K562 (cell line): ENCODE results near the gene GRWD1. TPM values are rescaled to one million over a fixed set of nuclear protein-coding genes. Genes with fewer than 3 reads are reported as not detected.

Experiments
- ARID1B ChIP-seq: fragments of 450-650 bp; IDR thresholded peaks from 2 replicates; pipeline ENCODE4 v1.6.1; 2016; ENCODE audit warnings: antibody characterized with exemption, mild to moderate bottlenecking, inconsistent platforms
- CBFA2T3 ChIP-seq: fragments of 450-650 bp; IDR thresholded peaks from 2 replicates; pipeline ENCODE4 v1.6.1; 2017
- CEBPG ChIP-seq, 3 experiments: fragments of 200-800 bp in 1 of 3; sonication (Bioruptor generic) in 1 of 3; sonication (generic) in 1 of 3; formaldehyde crosslinking in 1 of 3; IDR thresholded peaks in 2 of 3; conservative IDR thresholded peaks in 1 of 3; 2 replicates each; pipeline versions ENCODE4 v1.6.1 to v1.8.0; 2016 to 2022; ENCODE audit warnings: missing compliant biosample characterization in 2 of 3, missing genetic modification characterization in 2 of 3, mild to moderate bottlenecking in 1 of 3, missing genetic modification reagents in 1 of 3
- CTCFL ChIP-seq: IDR thresholded peaks from 2 replicates; pipeline ENCODE4 v1.6.1; 2011; ENCODE audit warnings: borderline replicate concordance, low read depth, mild to moderate bottlenecking, moderate library complexity, low read length; ENCODE audit not compliant: insufficient read depth, poor library complexity, severe bottlenecking
- DACH1 ChIP-seq: fragments of 450-650 bp; IDR thresholded peaks from 2 replicates; pipeline ENCODE4 v1.6.1; 2018; ENCODE audit not compliant: partially characterized antibody
- GTF2F1 ChIP-seq: IDR thresholded peaks from 2 replicates; pipeline ENCODE4 v1.6.1; 2011; ENCODE audit warnings: low read depth, low read length, improper control_type of control experiment
- KAT7 ChIP-seq: sonication (generic); formaldehyde crosslinking; IDR thresholded peaks from 2 replicates; pipeline ENCODE4 v1.8.0; 2022; ENCODE audit warnings: missing genetic modification reagents, mild to moderate bottlenecking, borderline replicate concordance
- MYNN ChIP-seq, 2 experiments: sonication (generic); formaldehyde crosslinking in 1 of 2; IDR thresholded peaks; 2 replicates each; pipeline versions ENCODE4 v1.5.0 to v1.6.1; 2016 to 2020; ENCODE audit warnings: antibody characterized with exemption in 1 of 2, missing genetic modification reagents in 1 of 2
- REST ChIP-seq, 2 experiments: fragments of 450-650 bp; formaldehyde crosslinking in 1 of 2; IDR thresholded peaks; 2 replicates each; pipeline versions ENCODE4 v1.4.0 to v1.6.1; 2014 to 2020; ENCODE audit warnings: mild to moderate bottlenecking in 2 of 2, borderline replicate concordance in 1 of 2, low read depth in 1 of 2
- SLC30A9 ChIP-seq: fragments of 250-450 bp; sonication (Bioruptor Pico); IDR thresholded peaks from 2 replicates; pipeline ENCODE4 v1.8.0; 2022; ENCODE audit warnings: mild to moderate bottlenecking, moderate library complexity
- SP1 ChIP-seq: sonication (generic); formaldehyde crosslinking; IDR thresholded peaks from 2 replicates; pipeline ENCODE4 v1.8.1; 2022; ENCODE audit warnings: mild to moderate bottlenecking, missing genetic modification reagents
- TAF1 ChIP-seq: IDR thresholded peaks from 2 replicates; pipeline ENCODE4 v1.6.1; 2011; ENCODE audit warnings: mild to moderate bottlenecking, low read length, moderate library complexity; ENCODE audit not compliant: insufficient read depth, control insufficient read depth, severe bottlenecking; ENCODE audit errors: extremely low read depth
- TBL1XR1 ChIP-seq, 2 experiments: IDR thresholded peaks; 2 replicates each; pipeline ENCODE4 v1.6.1; 2012; ENCODE audit warnings: improper control_type of control experiment in 2 of 2, low read length in 2 of 2, mild to moderate bottlenecking in 1 of 2
- USF2 ChIP-seq: sonication (generic); formaldehyde crosslinking; IDR thresholded peaks from 2 replicates; pipeline ENCODE4 v1.5.0; 2020; ENCODE audit warnings: missing genetic modification reagents
- ZBED1 ChIP-seq: IDR thresholded peaks from 2 replicates; pipeline ENCODE4 v1.6.1; 2014
- ZNF780A ChIP-seq: fragments of 250-450 bp; sonication (Bioruptor Pico); IDR thresholded peaks from 2 replicates; pipeline ENCODE4 v1.5.0; 2021; ENCODE audit warnings: mild to moderate bottlenecking
- polyA plus RNA-seq, 8 experiments: library from polyadenylated mRNA; depleted of rRNA in 4 of 8; stranded (reverse) in 5 of 8; unstranded in 3 of 8; fragments of >200 nt; fragmentation: Nextera tagmentation in 2 of 8; fragmentation: Illumina TruSeq in 1 of 8; extraction: Ambion mirVana in 2 of 8; extraction: Trizol in 1 of 8; gene quantifications; 2 replicates each; pipeline versions ENCODE4 v1.2.1 to v1.2.3, GENCODE V29; 2011 to 2014; ENCODE audit warnings: inconsistent platforms in 1 of 8, missing spikeins in 1 of 8
- total RNA-seq, 7 experiments: library from RNA; depleted of rRNA in 6 of 7; stranded (reverse); fragments of >200 nt in 6 of 7; fragmentation: Illumina TruSeq in 2 of 7; extraction: Trizol in 2 of 7; gene quantifications; 2 replicates each; pipeline versions ENCODE4 v1.2.1 to v1.2.3, GENCODE V29; 2011 to 2021; ENCODE audit warnings: low replicate concordance in 1 of 7

The GRWD1 gene
- total and polyA plus RNA-seq, 9 of the 15 experiments (the other 6 are each of a cell fraction or from before 2014, with no cell fraction given): 1.5 to 87.2 (median 24.5) TPM

GRCh38 chr19:48445256-48445605 lies 552 bp upstream of the GRWD1 start (continued):
- TF ChIP-seq REST (IDR thresholded peaks at IDR 0.05; ENCODE audit: borderline replicate concordance) (peak; percentile 52; the same call in 1 of the 2 replicates), REST (CRISPR knock-in tag; IDR thresholded peaks at IDR 0.05; ENCODE audit: low read depth) (no peak), CTCFL (peak; percentile 21), TAF1 (peak; percentile 18), KAT7 (no peak), MYNN (IDR thresholded peaks at IDR 0.05) (peak; percentile 65; the same call in 1 of the 2 replicates), MYNN (CRISPR knock-in tag; IDR thresholded peaks at IDR 0.05) (no peak), CBFA2T3 (peak; percentile 48), ZBED1 (peak; percentile 30; the same call in 1 of the 2 replicates), SP1 (0 out of 2 replicates have a peak, but pooled peaks have one; percentile 62), ARID1B (peak; percentile 45), GTF2F1 (peak; percentile 87; the same call in 1 of the 2 replicates), CEBPG (CRISPR knock-in tag; IDR thresholded peaks at IDR 0.05) (no peak; the same call in 1 of the 2 replicates), CEBPG (tag; conservative IDR thresholded peaks at IDR 0.05 in 1 of 2, IDR thresholded peaks at IDR 0.05 in 1 of 2) (peak; percentile 61 to 85), DACH1 (peak; percentile 82), TBL1XR1 (IDR thresholded peaks at IDR 0.05; ENCODE audit: low read length in 2 of 2) (peak in 1 of 2 experiments; percentile 14; a peak in 1 of 4 replicates), SLC30A9 (CRISPR knock-in tag) (no peak), USF2 (CRISPR knock-in tag) (no peak), ZNF780A (CRISPR knock-in tag) (no peak)
